ENCODE data around the gene UBAP1L.
A peak's percentile ranks its signal among the peaks of the same experiment; 100 is the strongest.
"Not testable (repeated sequence)": the region's sequence is repeated elsewhere in the genome, so short reads cannot be mapped to it uniquely, and the experiment has no call there.

Gene UBAP1L

DNA sequence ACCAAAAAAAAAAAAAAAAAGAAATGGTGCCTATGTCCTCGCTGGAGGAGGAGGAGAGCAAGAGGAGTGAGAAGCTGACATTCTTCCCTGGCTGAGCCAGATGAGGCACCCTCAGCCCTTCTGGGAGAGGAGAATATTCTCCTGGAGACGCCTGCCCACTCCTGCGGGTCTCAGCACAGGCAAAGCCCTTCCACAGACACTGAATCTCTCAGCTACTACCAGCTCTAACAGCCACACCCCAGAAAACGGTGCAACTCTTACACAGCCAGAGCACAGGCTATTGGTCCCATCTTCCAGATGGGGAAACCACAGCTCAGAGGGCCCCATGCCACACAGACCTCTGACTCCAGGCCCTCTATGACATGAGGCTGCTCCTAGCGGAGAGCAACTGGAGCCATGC is 52.9 kb downstream of the UBAP1L start:
- no peak for DNase-seq

DNA sequence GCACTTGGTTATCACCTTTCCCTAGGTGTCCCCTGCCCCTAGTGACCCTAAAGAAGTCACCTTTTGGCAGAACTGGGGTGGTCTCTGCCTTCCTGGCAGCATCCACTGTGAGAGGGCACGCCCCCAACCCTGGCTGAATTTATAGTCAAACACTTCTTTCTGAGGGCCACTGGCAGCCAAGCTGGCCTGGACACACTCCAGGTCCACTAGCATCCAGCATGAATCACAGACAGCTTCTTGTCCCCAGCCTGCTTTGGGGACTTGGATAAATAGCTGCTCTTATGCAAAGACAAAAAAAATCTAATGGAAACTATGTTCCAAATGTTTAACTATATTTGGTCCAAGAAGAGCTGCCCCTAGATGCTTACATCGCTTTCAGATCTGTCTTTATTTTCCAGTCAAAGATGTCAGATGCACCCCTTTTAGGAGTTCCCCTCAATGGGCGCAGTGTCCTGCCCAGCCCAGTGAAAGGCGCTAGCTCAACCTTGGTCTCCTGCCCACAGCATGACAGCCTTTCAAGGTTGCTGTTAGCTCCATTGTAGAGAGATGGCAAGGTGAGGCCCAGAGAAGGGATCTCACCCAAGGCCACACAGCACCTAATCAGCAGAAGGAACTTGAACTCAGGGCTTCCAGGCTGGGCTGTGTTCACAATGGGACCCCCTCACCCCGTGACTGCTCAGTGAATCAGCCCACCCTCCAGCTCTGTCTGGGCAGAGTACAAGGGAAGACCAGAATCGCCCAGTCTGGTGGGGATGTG is 54.2 kb downstream of the UBAP1L start:
- no peak for DNase-seq

DNA sequence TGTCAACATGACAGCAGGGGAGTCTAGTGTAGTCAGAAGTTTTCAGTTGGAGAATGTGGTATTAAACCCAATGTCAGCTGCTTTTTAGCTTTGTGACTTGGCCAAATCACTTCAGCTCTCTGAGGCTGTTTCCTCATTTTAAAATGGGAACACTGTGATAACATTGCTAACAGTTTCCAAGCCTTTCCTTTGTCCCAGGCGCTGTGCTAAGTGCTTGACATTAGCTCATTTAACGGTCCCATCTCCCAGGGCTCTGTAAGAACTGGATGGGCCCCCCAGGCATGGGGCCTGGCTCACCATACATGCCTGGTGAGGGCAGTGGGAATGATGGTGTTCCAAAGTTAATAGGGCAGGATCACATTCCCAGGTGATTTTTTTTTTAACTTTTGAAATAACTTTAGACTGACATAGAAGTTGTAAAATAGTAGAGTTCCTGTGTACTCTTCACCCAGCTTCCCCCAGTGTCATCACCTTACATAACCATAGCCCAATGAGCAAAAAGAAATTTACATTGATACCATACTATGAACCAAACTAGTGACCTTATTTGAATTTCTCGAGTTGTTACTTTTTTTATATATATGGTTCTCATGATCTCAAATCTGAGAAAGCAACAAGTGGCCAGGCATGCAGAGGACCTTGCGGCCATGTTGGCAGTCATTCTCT is 54.9 kb downstream of the UBAP1L start:
- no peak for DNase-seq

DNA sequence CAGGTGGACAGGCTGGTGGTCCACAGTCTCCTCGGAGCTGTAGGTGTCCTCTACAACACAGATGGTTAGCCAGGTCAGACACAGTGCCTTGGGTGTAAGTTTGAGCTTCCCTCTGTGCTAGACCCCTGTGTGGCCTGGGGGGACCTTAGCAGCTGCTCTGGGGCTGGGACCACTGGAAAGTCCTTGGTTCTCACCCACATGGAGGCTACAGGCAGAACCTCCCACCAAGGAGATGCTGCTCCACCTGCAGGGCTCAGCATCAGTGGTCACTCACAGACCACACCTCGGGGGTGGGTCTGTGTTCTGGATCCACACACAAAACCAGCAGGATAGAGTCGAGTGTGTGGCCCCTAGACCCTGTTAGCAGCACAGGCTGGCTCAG is 55.6 kb downstream of the UBAP1L start:
- DNase-seq = no peak

DNA sequence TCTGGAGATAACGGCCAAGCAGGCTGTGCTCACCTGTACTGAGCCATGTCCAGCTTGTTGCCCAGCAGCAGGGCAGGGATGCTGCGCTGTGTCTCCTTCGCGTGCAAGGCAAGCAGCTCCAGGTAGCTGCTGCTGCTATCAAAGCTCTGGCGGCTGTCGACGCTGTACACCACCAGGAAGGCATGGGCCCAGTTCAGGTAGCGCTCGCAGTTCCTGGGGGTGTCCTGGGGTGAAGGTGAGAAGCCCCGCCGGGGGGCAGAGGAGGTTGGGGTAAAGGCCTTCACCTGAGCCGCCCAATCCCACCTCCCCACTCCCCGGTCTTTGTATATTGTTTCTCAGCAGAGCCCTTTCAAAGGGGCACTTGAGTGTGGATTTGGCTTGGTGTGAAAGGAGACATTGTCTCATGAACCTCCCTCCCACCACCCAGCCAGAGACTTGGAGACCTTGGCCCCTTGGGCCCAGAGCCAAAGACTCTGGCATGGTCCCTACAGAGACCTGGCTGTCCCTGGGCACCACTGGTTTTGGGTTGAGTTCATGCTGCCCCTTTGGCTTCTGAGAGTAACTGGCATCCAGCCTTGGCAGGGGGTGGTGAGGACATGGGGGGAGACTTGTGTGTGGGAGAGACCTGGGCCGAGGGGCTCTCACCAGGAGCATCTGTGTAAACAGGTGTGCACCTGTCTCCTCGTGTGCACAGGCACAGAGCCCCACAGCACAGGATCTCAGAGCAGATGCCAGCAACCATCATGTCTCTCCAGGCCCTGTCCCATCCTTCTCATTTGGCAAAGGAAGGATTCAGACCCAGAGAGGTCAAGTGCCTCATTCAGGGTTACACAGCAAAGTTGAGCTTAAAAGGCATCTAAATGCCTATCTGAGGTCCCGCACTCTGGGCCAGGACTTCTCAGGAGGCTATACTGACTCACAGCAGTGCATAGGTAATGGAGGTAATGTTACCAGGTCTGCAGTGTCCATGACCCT is 56.3 kb downstream of the UBAP1L start:
- no peak for DNase-seq

DNA sequence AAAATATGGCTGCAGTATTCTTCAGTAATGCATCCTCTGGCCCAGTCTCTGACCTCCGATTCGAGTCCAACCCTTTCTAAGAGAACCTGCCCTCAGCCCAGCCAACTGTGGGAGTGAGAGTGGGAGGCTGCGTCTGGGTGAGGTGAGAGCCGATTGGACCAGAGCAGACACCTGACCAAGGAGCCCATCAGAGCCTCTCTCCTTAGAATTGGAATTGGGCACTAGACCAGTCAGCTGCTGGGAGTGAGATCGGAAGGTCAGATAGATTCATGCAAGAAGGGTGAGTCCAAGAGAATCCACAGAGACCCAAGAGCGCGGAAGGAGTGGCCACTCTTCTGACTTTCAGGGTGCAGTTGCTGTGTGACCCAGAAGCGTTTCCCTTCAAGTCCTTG is 57.5 kb downstream of the UBAP1L start:
- no peak for DNase-seq

DNA sequence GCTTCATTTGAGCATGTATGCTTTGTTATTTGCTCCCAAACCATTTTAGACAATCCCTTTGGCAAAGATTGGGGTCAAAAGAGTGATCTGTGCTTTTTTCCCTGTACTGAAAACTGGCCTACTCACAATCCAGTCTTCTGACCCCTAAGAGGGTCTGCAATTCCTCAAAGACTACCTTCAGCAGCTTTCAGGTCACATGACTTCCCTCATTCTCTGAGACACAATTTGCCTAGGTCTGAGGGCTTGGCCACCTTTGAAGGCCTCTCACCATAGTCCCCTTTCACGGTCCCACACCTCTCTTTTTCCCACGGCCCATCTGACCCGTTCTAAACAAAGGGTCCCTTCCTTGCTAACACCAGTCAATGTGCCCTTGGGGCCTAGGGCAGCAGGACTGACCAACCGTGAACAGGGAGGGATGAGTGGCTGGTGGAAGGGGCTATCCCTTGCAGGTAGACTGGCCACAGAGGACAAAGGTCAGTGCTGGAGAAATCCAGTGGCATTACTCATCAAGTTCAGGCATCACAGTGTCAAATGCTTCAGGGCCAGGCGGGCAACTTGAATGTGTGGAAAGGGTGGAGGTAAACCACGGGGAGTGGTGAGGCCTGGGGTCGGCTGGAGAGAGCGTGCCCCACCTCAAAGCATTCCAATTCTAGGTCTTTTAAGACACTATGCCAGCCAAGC is 58.0 kb downstream of the UBAP1L start:
- DNase-seq = no peak

DNA sequence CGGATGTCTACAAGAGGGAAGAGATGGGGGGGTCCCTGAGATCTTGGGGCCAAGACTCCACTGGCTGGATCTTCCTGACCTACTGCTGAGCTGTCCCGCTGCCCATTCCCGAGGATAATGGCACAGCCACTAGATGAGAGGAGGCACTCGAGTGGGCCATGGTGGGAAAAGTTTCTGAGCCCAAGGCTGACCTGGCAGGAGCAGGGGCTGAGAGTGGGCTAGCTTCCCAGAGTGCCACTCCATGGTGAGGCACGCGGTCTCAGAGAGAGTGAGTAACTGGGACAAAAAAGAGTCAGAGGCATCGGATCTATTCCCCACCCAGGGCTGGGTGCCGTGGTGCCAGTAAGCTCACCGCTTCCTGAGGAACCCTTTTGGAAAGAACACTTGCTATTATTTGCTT is 58.9 kb downstream of the UBAP1L start:
- no peak for DNase-seq

DNA sequence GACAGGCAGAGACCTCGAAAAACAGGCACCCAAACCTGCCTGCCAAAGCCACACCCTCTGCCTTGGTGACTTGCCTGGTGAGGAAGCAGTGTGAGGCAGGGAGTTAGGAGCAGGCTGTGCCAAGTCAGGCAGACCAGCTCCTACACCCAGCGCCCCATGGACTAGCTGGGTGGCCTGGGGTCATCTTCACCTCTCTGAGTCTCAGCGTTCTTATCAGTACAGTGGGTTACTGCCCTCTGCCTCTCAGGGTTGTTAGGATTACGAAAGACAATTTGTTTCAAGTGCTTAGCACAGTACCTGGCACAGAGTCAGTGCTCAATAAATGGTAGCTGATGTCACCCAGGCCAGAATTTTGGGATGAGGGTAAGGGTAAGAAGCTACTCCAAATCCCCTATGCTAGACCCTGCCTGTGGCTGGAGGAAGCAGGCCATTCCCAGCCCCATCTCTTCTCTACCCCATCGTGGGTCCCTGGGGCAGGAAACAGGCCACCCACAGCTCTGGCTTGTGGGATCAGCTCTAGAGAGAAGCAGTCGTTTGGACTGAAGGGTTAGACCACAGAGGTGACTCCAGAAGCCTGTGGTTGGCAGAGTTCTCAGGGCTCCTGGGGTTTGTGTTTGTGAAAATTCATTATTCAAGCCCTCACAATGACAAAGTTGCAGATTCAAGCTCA is 59.7 kb downstream of the UBAP1L start:
- no peak for DNase-seq

DNA sequence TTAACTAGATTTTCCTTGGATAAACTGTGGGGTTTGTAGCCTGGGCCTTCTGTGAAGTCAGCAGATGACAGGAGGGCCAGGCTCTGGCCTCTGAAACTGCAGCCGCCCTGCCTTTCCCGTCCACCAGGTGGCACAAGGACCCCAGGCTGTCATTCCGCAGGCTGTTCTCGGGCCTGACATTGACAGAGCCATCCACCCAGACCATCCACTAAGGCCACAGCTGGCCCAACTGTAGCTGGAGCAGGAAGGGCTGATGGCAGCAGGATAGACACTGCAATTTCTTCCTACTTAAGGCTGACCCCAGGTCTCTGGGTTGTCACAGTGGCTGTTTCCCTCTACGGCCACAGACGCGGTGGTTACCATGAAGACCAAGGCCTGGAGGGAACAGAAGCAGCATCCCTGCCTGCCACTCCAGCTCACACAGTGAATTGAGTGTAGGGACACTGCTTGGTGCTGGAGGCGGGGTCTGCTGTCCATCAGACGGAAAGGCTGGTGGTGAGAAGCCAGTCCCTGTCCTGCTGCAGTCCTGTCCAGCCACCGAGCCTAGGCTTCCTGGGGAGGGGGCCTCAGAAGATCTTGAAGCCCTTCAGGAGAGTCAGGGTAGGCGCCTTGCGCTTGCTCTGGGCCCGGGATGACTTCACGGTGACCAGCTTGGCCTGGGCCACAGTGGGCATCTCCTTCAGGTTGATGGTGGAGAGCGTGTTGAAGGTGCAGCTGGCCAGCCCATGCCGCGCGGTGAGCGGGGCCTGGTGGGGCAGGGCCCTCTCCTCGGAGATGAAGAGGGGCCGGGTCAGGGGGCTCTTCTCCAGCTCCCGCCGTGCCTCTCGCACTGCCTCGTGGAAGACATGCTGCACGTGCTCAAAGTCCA is 60.4 kb downstream of the UBAP1L start:
- peak; percentile 19 for DNase-seq

DNA sequence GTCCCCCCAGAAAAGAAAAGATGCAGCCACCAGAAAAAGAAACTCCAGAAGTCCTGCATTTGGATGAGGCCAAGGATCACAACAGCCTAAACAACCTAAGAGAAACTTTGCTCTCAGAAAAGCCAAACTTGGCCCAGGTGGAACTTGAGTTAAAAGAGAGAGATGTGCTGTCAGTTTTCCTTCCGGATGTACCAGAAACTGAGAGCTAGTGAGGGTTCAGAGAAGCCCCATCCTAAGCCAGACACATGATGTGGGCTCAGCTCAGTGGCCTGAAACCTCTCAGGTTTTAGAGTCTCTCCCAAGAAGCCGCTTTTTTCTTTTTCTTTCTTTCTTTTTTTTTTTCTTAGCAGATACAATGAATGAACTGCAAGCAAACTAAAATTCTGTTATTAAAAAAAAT is 62.0 kb downstream of the UBAP1L start:
- DNase-seq = no peak

DNA sequence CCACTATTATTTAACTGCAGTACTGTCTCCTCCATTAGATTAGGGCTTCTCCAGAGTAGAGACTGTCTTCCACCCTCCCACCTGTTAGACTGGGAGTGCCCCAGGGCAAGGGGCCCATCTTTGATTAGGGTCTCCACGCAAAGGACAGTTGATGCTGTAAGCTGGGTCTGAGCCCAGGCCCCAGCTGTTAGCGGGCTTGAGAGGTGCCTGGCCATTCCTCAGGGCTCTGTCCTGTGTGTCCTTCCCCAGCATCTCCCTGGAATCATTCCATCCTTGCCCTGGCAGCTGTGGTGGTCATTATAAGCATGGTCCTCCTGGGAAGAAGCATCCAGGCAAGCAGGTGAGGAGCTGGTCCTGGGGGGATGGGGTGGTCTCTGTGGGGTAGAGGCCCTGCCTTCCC is 63.7 kb downstream of the UBAP1L start:
- no peak for DNase-seq

DNA sequence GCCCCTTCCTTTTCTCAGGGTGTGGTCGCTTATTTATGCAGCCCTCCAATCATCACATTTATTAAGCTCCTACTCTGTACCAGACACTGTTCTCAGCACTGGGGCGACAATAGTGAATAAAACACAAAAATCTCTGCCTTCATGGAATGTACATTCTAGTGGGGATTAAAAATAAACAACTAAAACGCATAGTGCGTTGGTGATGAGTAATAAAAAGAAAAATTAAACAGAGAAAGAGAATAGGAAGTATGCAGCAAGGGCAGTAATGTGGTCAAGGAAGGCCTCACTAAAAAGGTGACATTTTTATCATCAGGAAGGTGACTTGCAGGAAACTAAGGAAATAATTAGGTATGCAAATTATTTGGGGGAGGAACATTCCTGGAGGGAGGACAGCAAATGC is 64.7 kb downstream of the UBAP1L start:
- no peak for DNase-seq

DNA sequence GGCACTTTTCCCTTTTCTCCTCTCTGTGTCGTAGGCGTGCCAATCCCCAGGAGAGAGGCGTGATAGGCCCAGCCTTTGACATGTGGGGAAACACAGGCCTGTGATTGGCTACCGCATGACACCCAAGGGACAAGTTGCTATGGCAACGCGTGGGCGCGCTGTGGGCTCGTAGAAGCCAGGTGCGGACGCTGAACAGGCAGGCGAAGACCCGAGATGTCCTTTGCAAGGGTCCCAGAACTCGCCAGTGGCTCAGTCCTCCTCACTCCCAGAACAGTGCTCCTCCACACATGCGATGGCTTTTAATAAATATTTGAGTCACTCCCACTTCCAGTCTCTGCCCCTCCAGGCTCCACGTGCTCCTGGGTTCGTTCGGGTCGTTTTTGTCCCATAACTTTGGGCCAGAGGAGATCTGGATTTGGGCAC is 65.6 kb downstream of the UBAP1L start:
- DNase-seq = peak; percentile 78

DNA sequence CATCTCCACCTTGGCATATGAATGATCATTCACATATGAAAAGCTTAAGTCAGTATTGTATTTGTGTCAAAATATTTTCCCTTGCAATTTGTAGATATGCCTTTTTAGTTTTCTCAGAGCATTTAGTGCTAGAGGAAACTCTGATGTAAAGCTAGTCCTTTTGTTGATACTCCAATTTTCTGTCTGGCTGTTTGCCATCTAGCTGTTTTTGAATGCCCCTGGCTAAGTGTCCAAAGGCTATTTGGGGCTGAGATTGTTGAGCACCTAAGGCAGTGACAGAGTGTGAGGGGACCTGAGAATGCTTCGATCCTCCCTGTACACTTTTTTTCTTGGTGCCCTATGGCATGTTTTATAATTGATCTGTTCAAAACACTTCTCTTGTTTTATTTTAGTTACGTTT is 66.8 kb downstream of the UBAP1L start:
- DNase-seq = no peak

DNA sequence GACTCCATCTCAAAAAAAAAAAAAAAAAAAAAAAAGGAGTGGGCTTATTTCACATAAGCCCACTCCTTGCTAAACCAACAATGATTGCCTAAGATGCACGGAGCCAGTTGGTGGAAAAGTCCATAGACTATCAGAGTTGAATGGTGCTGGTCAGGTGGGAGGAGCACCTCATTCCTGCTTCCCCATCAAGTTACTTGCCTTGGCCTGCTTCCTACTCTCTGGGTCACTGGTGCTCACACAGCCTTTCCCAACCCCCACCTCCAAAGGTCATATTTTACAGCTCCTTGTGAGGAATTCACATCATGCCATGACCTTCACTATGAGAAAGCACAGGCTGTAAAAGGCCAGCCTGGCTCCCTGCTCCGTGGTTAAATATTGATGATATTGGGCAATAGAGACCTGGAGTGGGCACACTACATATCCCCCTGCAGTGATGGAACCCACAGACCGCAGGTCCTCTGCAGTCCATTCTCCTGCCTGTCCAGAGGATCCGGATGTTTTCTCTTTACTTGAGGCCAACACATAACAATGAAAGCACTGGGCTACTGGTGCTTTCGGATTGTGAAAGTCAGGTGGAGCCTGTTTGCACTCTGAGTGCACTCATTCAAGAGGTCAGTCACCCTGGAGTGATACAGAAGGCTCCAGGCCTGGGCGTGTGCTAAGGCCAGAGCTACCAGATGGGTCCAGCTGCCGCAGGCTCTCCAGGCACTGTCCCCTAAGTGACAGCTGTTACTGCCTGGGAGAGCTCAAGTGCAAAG is 70.1 kb downstream of the UBAP1L start, which contains the start of gene SLC51B:
TSS of gene SLC51B (plus strand) at position 664 of the 758 bp plus-strand sequence. CDS start 4,618 bp downstream, outside the sequence.
- DNase-seq = no peak

DNA sequence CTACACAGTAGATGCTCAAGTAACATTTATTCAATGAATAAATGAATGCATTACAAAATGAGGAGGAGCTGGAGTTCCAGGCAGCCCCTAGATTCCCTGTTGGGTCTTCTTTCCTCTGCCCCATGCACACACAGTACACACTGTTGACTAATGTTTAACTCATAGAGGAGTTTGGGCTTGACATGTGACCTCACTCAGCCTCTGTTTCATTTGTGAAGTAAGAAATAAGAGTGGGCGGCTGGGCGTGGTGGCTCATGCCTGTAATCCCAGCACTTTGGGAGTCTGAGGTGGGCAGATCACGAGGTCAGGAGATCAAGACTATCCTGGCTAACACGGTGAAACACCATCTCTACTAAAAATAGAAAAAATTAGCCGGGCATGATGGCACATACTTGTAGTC is 70.8 kb downstream of the UBAP1L start:
- DNase-seq = not testable (repeated sequence)

DNA sequence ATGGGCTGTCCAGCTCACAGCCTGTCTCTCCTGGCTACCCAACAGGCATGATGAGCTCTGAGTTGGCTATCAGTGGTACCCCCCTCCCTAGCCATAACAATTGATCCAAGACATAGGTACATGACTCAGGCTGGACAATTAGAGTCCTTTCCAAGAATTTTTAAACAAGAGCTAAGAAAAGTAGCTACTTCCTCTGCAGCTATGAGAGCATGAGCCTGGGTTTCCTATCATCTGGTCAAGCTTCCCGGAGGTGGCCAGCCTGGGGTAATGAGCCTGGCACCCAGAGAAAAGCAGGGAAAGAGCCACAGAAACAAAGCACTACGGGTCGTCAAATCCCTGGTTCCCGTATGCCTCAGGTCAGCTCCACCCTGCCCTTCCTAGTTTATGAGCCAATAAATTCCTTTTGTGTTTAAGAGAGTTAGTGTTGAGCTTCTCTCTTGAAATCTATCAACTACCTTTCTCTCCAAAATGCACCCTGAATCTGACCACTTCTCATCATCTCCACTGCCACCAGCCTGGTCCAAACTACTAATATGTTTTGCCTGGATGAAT is 72.1 kb downstream of the UBAP1L start:
- DNase-seq = no peak
